ENCODE measurements around the gene RALY.

- TF ChIP-seq POLR2A (IDR thresholded peaks at IDR 0.05; ENCODE audit: low read depth, low read length) (no peak), CTCF (conservative IDR thresholded peaks at IDR 0.05; ENCODE audit: low read depth, low read length) (no peak), CHD1 (IDR thresholded peaks at IDR 0.05; ENCODE audit: low read depth, low read length) (no peak), USF2 (IDR thresholded peaks at IDR 0.05; ENCODE audit: low read depth, low read length) (no peak)
These were observed 79.1 kb downstream of the RALY start for GRCh38 chr20:34072778-34073177.

Data from IMR-90 (cell line).